ENCODE measurements around the gene TUT1. TPM values are rescaled to one million over a fixed set of nuclear protein-coding genes. Genes with fewer than 3 reads are reported as not detected.
"Not testable (repeated sequence)": the region's sequence is repeated elsewhere in the genome, so short reads cannot be mapped to it uniquely, and the experiment has no call there.

Gene TUT1
- polyA plus RNA-seq, 2 donors = 9.0 to 15.2 TPM

- Histone ChIP-seq H3K4me1 (ENCODE audit: control insufficient read depth in 2 of 2, insufficient read depth in 2 of 2, low read length in 1 of 2) (peaks cover 0 to 8% of the 10 kb centered on the region in 2 donors), H3K9me3 (ENCODE audit: control insufficient read depth in 2 of 2, insufficient read depth in 1 of 2, low read depth in 1 of 2, low read length in 1 of 2) (no peaks in the 10 kb centered on the region), H3K4me3 (ENCODE audit: low read depth in 1 of 2, low read length in 2 of 2) (peak overlapping the region; percentile 77 to 96), H3K36me3 (ENCODE audit: control insufficient read depth in 2 of 2, insufficient read depth in 2 of 2, low read length in 1 of 2) (peaks cover 0 to 21% of the 10 kb centered on the region in 2 donors), H3K27ac (ENCODE audit: low read depth in 2 of 2, low read length in 1 of 2) (peak overlapping the region; percentile 82 to 87), H3K27me3 (ENCODE audit: control insufficient read depth in 1 of 2, insufficient read depth in 2 of 2, low read length in 2 of 2) (no peaks in the 10 kb centered on the region)
- 1% methylated on average over 33 of the region's 33 CpGs for WGBS, 2 donors
These were observed 18.2 kb downstream of the TUT1 start for GRCh38 chr11:62573006-62573591.

GRCh38 chr11:62572431-62572830 lies 18.9 kb downstream of the TUT1 start:
- WGBS, 2 donors = 65 to 71% methylated on average over 12 of the region's 12 CpGs
- H3K27ac ChIP-seq (ENCODE audit: low read depth in 2 of 2, low read length in 1 of 2) = peak overlapping the region in 1 of 2 donors; percentile 40
- H3K4me3 ChIP-seq (ENCODE audit: low read depth in 1 of 2, low read length in 2 of 2) = peak overlapping the region; percentile 2 to 96
- peaks cover 0 to 21% of the 10 kb centered on the region in 2 donors for H3K36me3 ChIP-seq (ENCODE audit: control insufficient read depth in 2 of 2, insufficient read depth in 2 of 2, low read length in 1 of 2)
- H3K9me3 ChIP-seq (ENCODE audit: control insufficient read depth in 2 of 2, insufficient read depth in 1 of 2, low read depth in 1 of 2, low read length in 1 of 2) = no peaks in the 10 kb centered on the region
- H3K4me1 ChIP-seq (ENCODE audit: control insufficient read depth in 2 of 2, insufficient read depth in 2 of 2, low read length in 1 of 2) = peaks cover 0 to 8% of the 10 kb centered on the region in 2 donors
- H3K27me3 ChIP-seq (ENCODE audit: control insufficient read depth in 1 of 2, insufficient read depth in 2 of 2, low read length in 2 of 2) = no peaks in the 10 kb centered on the region

GRCh38 chr11:62571493-62571892 lies 19.8 kb downstream of the TUT1 start:
- H3K9me3 ChIP-seq (ENCODE audit: control insufficient read depth in 2 of 2, insufficient read depth in 1 of 2, low read depth in 1 of 2, low read length in 1 of 2); H3K4me1 ChIP-seq (ENCODE audit: control insufficient read depth in 2 of 2, insufficient read depth in 2 of 2, low read length in 1 of 2); H3K27me3 ChIP-seq (ENCODE audit: control insufficient read depth in 1 of 2, insufficient read depth in 2 of 2, low read length in 2 of 2); H3K4me3 ChIP-seq (ENCODE audit: low read depth in 1 of 2, low read length in 2 of 2): not testable (repeated sequence)
- Histone ChIP-seq H3K27ac (ENCODE audit: low read depth in 2 of 2, low read length in 1 of 2) (peak overlapping the region in 1 of 2 donors; percentile 35), H3K36me3 (ENCODE audit: control insufficient read depth in 2 of 2, insufficient read depth in 2 of 2, low read length in 1 of 2) (peaks cover 0 to 24% of the 10 kb centered on the region in 2 donors)
- 92 to 93% methylated on average over 5 of the region's 5 CpGs for WGBS, 2 donors

GRCh38 chr11:62570903-62571302 lies 20.4 kb downstream of the TUT1 start:
- peaks cover 3 to 26% of the 10 kb centered on the region in 2 donors for H3K36me3 ChIP-seq (ENCODE audit: control insufficient read depth in 2 of 2, insufficient read depth in 2 of 2, low read length in 1 of 2)
- not testable (repeated sequence) for H3K27me3 ChIP-seq (ENCODE audit: control insufficient read depth in 1 of 2, insufficient read depth in 2 of 2, low read length in 2 of 2); H3K9me3 ChIP-seq (ENCODE audit: control insufficient read depth in 2 of 2, insufficient read depth in 1 of 2, low read depth in 1 of 2, low read length in 1 of 2); H3K4me1 ChIP-seq (ENCODE audit: control insufficient read depth in 2 of 2, insufficient read depth in 2 of 2, low read length in 1 of 2); H3K4me3 ChIP-seq (ENCODE audit: low read depth in 1 of 2, low read length in 2 of 2); H3K27ac ChIP-seq (ENCODE audit: low read depth in 2 of 2, low read length in 1 of 2)
- 91 to 92% methylated on average over 5 of the region's 5 CpGs for WGBS, 2 donors

- H3K27ac ChIP-seq (ENCODE audit: low read depth in 2 of 2, low read length in 1 of 2) = no peak overlapping the region
- H3K9me3 ChIP-seq (ENCODE audit: control insufficient read depth in 2 of 2, insufficient read depth in 1 of 2, low read depth in 1 of 2, low read length in 1 of 2) = no peaks in the 10 kb centered on the region
- H3K27me3 ChIP-seq (ENCODE audit: control insufficient read depth in 1 of 2, insufficient read depth in 2 of 2, low read length in 2 of 2) = no peaks in the 10 kb centered on the region
- 75 to 85% methylated on average over 1 of the region's 1 CpG for WGBS, 2 donors
- no peak overlapping the region for H3K4me3 ChIP-seq (ENCODE audit: low read depth in 1 of 2, low read length in 2 of 2)
- peaks cover 3 to 30% of the 10 kb centered on the region in 2 donors for H3K36me3 ChIP-seq (ENCODE audit: control insufficient read depth in 2 of 2, insufficient read depth in 2 of 2, low read length in 1 of 2)
- H3K4me1 ChIP-seq (ENCODE audit: control insufficient read depth in 2 of 2, insufficient read depth in 2 of 2, low read length in 1 of 2) = no peaks in the 10 kb centered on the region
These were observed 21.7 kb downstream of the TUT1 start for GRCh38 chr11:62569611-62570010.

- Histone ChIP-seq H3K4me1 (ENCODE audit: control insufficient read depth in 2 of 2, insufficient read depth in 2 of 2, low read length in 1 of 2) (no peaks in the 10 kb centered on the region), H3K36me3 (ENCODE audit: control insufficient read depth in 2 of 2, insufficient read depth in 2 of 2, low read length in 1 of 2) (peaks cover 3 to 31% of the 10 kb centered on the region in 2 donors)
These were observed 24.2 kb downstream of the TUT1 start for GRCh38 chr11:62567018-62567633.

GRCh38 chr11:62566247-62566646 lies 25.1 kb downstream of the TUT1 start:
- WGBS, 2 donors = 88 to 91% methylated on average over 8 of the region's 8 CpGs
- H3K4me1 ChIP-seq (ENCODE audit: control insufficient read depth in 2 of 2, insufficient read depth in 2 of 2, low read length in 1 of 2) = no peaks in the 10 kb centered on the region
- no peak overlapping the region for H3K4me3 ChIP-seq (ENCODE audit: low read depth in 1 of 2, low read length in 2 of 2)

More at GRCh38 chr11:62567018-62567633, 24.2 kb downstream of the TUT1 start:
- Histone ChIP-seq H3K27ac (ENCODE audit: low read depth in 2 of 2, low read length in 1 of 2) (no peak overlapping the region), H3K4me3 (ENCODE audit: low read depth in 1 of 2, low read length in 2 of 2) (no peak overlapping the region), H3K9me3 (ENCODE audit: control insufficient read depth in 2 of 2, insufficient read depth in 1 of 2, low read depth in 1 of 2, low read length in 1 of 2) (no peaks in the 10 kb centered on the region), H3K27me3 (ENCODE audit: control insufficient read depth in 1 of 2, insufficient read depth in 2 of 2, low read length in 2 of 2) (no peaks in the 10 kb centered on the region)
- WGBS, 2 donors = 78 to 79% methylated on average over 8 of the region's 8 CpGs

GRCh38 chr11:62565100-62565802 lies 26.1 kb downstream of the TUT1 start:
- H3K36me3 ChIP-seq (ENCODE audit: control insufficient read depth in 2 of 2, insufficient read depth in 2 of 2, low read length in 1 of 2) = peaks cover 3 to 18% of the 10 kb centered on the region in 2 donors
- WGBS, 2 donors = 66 to 69% methylated on average over 5 of the region's 5 CpGs

More at GRCh38 chr11:62566247-62566646, 25.1 kb downstream of the TUT1 start:
- Histone ChIP-seq H3K27me3 (ENCODE audit: control insufficient read depth in 1 of 2, insufficient read depth in 2 of 2, low read length in 2 of 2) (no peaks in the 10 kb centered on the region), H3K36me3 (ENCODE audit: control insufficient read depth in 2 of 2, insufficient read depth in 2 of 2, low read length in 1 of 2) (peaks cover 3 to 28% of the 10 kb centered on the region in 2 donors), H3K27ac (ENCODE audit: low read depth in 2 of 2, low read length in 1 of 2) (no peak overlapping the region), H3K9me3 (ENCODE audit: control insufficient read depth in 2 of 2, insufficient read depth in 1 of 2, low read depth in 1 of 2, low read length in 1 of 2) (no peaks in the 10 kb centered on the region)

GRCh38 chr11:62561677-62562230 lies 29.6 kb downstream of the TUT1 start:
- not testable (repeated sequence) for H3K4me3 ChIP-seq (ENCODE audit: low read depth in 1 of 2, low read length in 2 of 2); H3K27me3 ChIP-seq (ENCODE audit: control insufficient read depth in 1 of 2, insufficient read depth in 2 of 2, low read length in 2 of 2); H3K4me1 ChIP-seq (ENCODE audit: control insufficient read depth in 2 of 2, insufficient read depth in 2 of 2, low read length in 1 of 2); H3K9me3 ChIP-seq (ENCODE audit: control insufficient read depth in 2 of 2, insufficient read depth in 1 of 2, low read depth in 1 of 2, low read length in 1 of 2)
- WGBS, 2 donors = 61 to 68% methylated on average over 3 of the region's 3 CpGs
- Histone ChIP-seq H3K27ac (ENCODE audit: low read depth in 2 of 2, low read length in 1 of 2) (peak overlapping the region; percentile 22 to 68), H3K36me3 (ENCODE audit: control insufficient read depth in 2 of 2, insufficient read depth in 2 of 2, low read length in 1 of 2) (peaks cover 7 to 19% of the 10 kb centered on the region in 2 donors)

More at GRCh38 chr11:62565100-62565802, 26.1 kb downstream of the TUT1 start:
- H3K4me1 ChIP-seq (ENCODE audit: control insufficient read depth in 2 of 2, insufficient read depth in 2 of 2, low read length in 1 of 2) = no peaks in the 10 kb centered on the region
- H3K27me3 ChIP-seq (ENCODE audit: control insufficient read depth in 1 of 2, insufficient read depth in 2 of 2, low read length in 2 of 2) = no peaks in the 10 kb centered on the region
- H3K4me3 ChIP-seq (ENCODE audit: low read depth in 1 of 2, low read length in 2 of 2) = no peak overlapping the region
- H3K9me3 ChIP-seq (ENCODE audit: control insufficient read depth in 2 of 2, insufficient read depth in 1 of 2, low read depth in 1 of 2, low read length in 1 of 2) = no peaks in the 10 kb centered on the region
- H3K27ac ChIP-seq (ENCODE audit: low read depth in 2 of 2, low read length in 1 of 2) = no peak overlapping the region

All from esophagus (tissue), 2 donors.